Activated CD8-positive, alpha-beta memory T cell treated with anti-CD3 and anti-CD28 coated beads for 4 hours (primary cell): ENCODE data around the gene NR3C1.

ENCODE experiments used
- DNase-seq, 2 donors: peaks; one replicate each; pipeline ENCODE4 v3.0.0-alpha.2; 2020; ENCODE audit warnings: low read depth in 2 of 2

Gene NR3C1

DNA sequence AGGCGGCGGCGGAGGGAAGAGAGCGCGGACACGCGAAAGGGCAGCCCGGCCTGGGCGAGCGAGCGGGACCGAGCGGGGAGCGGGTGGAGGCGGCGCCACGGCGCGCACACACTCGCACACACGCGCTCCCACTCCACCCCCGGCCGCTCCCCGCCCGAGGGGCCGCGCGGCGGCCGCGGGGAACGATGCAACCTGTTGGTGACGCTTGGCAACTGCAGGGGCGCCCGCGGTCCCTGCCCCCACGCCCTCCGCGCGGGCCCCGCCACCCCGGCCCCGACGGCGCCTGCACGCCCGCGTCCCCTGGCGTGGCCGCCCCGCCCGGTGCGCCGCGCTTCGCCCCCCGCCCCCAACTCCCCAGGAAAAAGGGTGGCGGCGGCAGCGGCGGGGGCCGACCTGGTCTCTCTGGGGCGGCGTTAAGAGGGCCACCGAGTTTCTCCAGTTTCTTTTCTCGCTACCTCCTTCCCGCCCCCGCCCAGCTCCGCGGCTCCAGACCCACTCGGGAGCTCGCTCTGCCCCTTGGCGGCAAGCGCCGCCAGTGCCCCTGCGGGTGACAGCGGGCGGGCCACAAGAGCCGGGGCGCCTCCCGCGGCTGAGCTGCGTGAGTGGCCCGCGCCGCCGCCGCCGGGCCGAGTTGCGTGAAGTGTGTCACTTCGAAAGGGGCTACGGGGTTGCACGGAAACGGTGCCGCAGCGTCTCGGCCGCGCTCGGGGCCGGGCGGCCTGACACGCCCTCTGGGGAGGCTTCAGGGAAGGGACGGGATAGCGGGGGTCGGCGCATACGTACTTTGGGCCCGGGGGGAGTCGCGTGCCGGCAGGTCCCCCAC is at the start of gene NR3C1:
Gene NR3C1 (minus strand): TSS at position 94 of the 823 bp plus-strand sequence. CDS start 2,847 bp downstream, outside the sequence.
- DNase-seq = peak; percentile 74 to 78

DNA sequence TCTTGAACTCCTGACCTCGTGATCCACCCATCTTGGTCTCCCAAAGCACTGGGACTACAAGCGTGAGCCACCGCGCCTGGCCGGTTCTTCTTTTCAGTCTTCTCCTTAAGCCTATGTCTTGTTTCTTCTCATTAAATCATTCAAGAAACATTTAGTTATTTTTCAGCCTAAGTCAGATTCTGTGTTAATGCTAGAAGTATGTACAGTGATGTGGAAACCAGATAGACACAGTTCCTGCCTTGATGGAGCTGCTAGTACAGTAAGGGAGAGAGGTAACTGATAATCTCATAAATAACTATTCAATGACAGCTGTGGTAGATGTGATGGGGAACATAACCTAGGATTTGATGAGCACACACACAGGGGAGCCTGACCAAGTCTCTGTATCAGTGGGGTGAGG is 46.3 kb upstream of the NR3C1 start:
- no peak for DNase-seq

- no peak for DNase-seq
These were observed 45.0 kb upstream of the NR3C1 start for GRCh38 chr5:143448518-143448917.

GRCh38 chr5:143447983-143448382 is 44.5 kb upstream of the NR3C1 start:
- no peak for DNase-seq

DNA sequence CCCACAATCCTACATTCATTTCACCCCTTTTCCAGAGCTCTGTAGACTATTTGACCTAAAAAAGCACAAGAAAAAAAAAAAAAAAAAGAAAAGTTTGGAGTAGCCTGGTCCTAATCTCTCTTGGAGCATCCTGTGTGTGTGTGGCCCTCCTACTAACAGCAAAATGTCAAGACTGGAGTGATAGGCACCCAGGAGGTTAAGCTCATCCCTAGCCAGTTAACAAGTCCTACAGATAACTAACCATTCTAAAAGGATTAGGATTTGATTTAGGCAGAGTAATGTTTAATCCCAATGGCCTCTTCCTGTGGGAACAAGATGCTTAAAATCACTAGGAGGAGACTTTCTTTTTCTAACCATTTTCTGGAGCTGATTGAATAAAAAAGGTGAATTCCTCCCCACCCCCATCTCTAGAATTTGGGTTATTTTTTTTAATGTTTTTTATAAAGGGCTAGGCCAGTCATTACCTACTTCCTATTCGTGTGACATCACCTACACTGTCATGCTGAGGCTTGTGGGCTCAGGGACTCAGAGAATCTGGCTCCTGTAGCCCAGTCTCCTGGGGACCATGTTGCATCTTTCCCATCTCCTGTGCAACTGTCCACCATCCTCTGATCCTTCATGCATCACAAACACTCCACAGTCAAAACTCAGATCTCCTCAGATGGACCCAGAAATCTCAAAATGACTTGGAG is 43.2 kb upstream of the NR3C1 start:
- DNase-seq = no peak

GRCh38 chr5:143445776-143446175 is 42.3 kb upstream of the NR3C1 start:
- DNase-seq = no peak

- DNase-seq = no peak
These were observed 39.8 kb upstream of the NR3C1 start for GRCh38 chr5:143443330-143443729.

DNA sequence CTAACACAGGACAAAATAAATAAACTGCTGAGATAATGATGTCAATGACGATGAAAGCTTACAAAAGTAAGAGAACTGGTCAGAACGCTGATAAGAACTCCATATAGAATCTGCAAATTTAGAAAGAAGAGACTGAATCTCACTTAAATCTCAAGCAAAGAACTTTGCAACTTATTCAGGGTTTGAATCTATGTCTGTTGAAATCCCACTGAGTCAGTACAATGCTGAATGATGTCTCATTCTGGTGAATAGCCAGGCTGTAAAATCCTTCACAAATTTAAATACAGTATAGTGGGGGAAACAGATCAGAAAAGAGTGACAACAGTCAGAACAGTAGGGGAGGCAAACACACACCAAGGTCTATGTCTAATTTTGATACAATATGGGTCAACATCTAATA is 38.9 kb upstream of the NR3C1 start:
- DNase-seq = no peak

- DNase-seq = no peak
These were observed 37.1 kb upstream of the NR3C1 start for GRCh38 chr5:143440448-143441115.

GRCh38 chr5:143437666-143438273 is 34.3 kb upstream of the NR3C1 start:
- DNase-seq = no peak

GRCh38 chr5:143436871-143437270 is 33.4 kb upstream of the NR3C1 start:
- no peak for DNase-seq

GRCh38 chr5:143435210-143435657 is 31.7 kb upstream of the NR3C1 start:
- DNase-seq = no peak

GRCh38 chr5:143434261-143435209 is 31.0 kb upstream of the NR3C1 start:
- DNase-seq = peak in 1 of 2 donors; percentile 21

GRCh38 chr5:143433670-143434069 is 30.2 kb upstream of the NR3C1 start:
- no peak for DNase-seq

GRCh38 chr5:143432658-143433239 is 29.3 kb upstream of the NR3C1 start:
- DNase-seq = no peak

- DNase-seq = no peak
These were observed 28.3 kb upstream of the NR3C1 start for GRCh38 chr5:143431789-143432188.

GRCh38 chr5:143428738-143429420 is 25.4 kb upstream of the NR3C1 start:
- DNase-seq = no peak

DNA sequence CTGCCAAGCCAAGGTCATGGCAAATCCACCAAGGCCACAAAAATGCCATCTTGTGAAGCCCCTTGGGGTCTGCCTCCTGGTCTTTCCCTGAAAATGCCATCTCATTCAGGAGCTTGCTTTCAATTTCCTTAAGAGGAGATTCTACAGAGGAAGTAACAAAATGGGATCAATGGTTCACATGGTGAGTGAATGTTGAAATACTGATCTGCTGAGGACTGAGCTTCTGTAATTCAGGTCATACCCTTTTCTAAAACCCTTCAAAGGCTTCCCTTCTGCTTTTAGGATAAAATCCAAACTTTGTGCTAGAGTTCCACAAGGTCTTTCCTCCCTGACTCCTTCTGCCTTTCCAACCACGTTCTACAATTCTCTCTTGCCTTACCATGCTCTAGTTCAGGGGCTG is 24.7 kb upstream of the NR3C1 start:
- no peak for DNase-seq

GRCh38 chr5:143427122-143427735 is 23.7 kb upstream of the NR3C1 start:
- DNase-seq = no peak
